ENCODE measurements around the gene MCC.

GRCh38 chr5:113212244-113212920 is 275.9 kb downstream of the MCC start:
- TF ChIP-seq EP300 (IDR thresholded peaks at IDR 0.05) (no peak), POLR2A (IDR thresholded peaks at IDR 0.05; ENCODE audit: low read depth) (no peak)
- TF ChIP-seq, protein P1, sequence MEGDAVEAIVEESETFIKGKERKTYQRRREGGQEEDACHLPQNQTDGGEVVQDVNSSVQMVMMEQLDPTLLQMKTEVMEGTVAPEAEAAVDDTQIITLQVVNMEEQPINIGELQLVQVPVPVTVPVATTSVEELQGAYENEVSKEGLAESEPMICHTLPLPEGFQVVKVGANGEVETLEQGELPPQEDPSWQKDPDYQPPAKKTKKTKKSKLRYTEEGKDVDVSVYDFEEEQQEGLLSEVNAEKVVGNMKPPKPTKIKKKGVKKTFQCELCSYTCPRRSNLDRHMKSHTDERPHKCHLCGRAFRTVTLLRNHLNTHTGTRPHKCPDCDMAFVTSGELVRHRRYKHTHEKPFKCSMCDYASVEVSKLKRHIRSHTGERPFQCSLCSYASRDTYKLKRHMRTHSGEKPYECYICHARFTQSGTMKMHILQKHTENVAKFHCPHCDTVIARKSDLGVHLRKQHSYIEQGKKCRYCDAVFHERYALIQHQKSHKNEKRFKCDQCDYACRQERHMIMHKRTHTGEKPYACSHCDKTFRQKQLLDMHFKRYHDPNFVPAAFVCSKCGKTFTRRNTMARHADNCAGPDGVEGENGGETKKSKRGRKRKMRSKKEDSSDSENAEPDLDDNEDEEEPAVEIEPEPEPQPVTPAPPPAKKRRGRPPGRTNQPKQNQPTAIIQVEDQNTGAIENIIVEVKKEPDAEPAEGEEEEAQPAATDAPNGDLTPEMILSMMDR (IDR thresholded peaks at IDR 0.05) = no peak
